ENCODE measurements around the gene FAM120A. TPM values are rescaled to one million over a fixed set of nuclear protein-coding genes. Genes with fewer than 3 reads are reported as not detected.

FAM120A gene
- total RNA-seq, 4 donors from 2014 or later: 56.5 to 82.3 (median 65.7) TPM

GRCh38 chr9:93586290-93587057, 135.0 kb downstream of the FAM120A start:
- Histone ChIP-seq H3K27me3 (no peaks in the 10 kb centered on the region), H3K9me3 (no peaks in the 10 kb centered on the region), H3K36me3 (no peaks in the 10 kb centered on the region), H3K27ac (no peak overlapping the region), H3K4me1 (peaks cover 0 to 62% (median 5%) of the 10 kb centered on the region in 3 donors), H3K4me3 (no peak overlapping the region)
- 91 to 100% methylated on average over 1 to 5 of the region's 13 CpGs for WGBS, 2 donors
- intact Hi-C loops (cut with DNase I): no loop called here
- DNase-seq: no peak
- no peak for TF ChIP-seq CTCF (IDR thresholded peaks at IDR 0.05)
- no peak for TF ChIP-seq POLR2A (IDR thresholded peaks at IDR 0.05)

DNA sequence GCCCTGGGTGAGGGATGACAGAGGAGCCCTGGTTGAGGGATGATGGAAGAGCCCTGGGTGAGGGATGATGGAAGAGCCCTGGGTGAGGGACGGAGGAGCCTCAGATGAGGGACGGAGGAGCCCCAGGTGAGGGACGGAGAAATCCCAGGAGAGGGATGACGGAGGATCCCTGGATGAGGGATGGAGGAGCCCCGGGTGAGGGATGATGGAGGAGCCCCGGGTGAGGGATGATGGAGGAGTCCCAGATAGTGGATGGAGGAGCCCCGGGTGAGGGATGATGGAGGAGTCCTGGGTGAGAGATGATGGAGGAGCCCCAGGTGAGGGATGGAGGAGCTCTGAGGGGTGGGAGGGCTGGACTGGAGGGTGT, 135.8 kb downstream of the FAM120A start:
- intact Hi-C loops (cut with DNase I): no loop called here
- WGBS, 2 donors: 87 to 88% methylated on average over 7 of the region's 7 CpGs
- peaks cover 0 to 62% (median 9%) of the 10 kb centered on the region in 3 donors for H3K4me1 ChIP-seq

GRCh38 chr9:93587651-93588347, 136.3 kb downstream of the FAM120A start:
- Histone ChIP-seq H3K36me3 (no peaks in the 10 kb centered on the region), H3K9me3 (no peaks in the 10 kb centered on the region), H3K27me3 (no peaks in the 10 kb centered on the region), H3K27ac (no peak overlapping the region), H3K4me1 (peaks cover 0 to 63% (median 9%) of the 10 kb centered on the region in 3 donors), H3K4me3 (no peak overlapping the region)
- WGBS, 2 donors: 88 to 98% methylated on average over 4 of the region's 11 CpGs
- TF ChIP-seq CTCF (IDR thresholded peaks at IDR 0.05) (no peak), POLR2A (IDR thresholded peaks at IDR 0.05) (no peak)
- intact Hi-C loops (cut with DNase I): no loop called here
- DNase-seq: no peak

More for the DNA sequence above, 135.8 kb downstream of the FAM120A start:
- no peak overlapping the region for H3K4me3 ChIP-seq
- no peaks in the 10 kb centered on the region for H3K9me3 ChIP-seq
- no peak for DNase-seq
- H3K27ac ChIP-seq: no peak overlapping the region
- TF ChIP-seq CTCF (IDR thresholded peaks at IDR 0.05): no peak
- TF ChIP-seq POLR2A (IDR thresholded peaks at IDR 0.05): no peak
- no peaks in the 10 kb centered on the region for H3K27me3 ChIP-seq
- H3K36me3 ChIP-seq: no peaks in the 10 kb centered on the region

- no peak for TF ChIP-seq CTCF (IDR thresholded peaks at IDR 0.05)
- Histone ChIP-seq H3K4me1 (peaks cover 2 to 67% (median 13%) of the 10 kb centered on the region in 3 donors), H3K9me3 (no peaks in the 10 kb centered on the region), H3K27ac (no peak overlapping the region), H3K27me3 (no peaks in the 10 kb centered on the region), H3K4me3 (no peak overlapping the region), H3K36me3 (no peaks in the 10 kb centered on the region)
- intact Hi-C loops (cut with DNase I): no loop called here
- 68 to 70% methylated on average over 9 to 11 of the region's 12 CpGs for WGBS, 2 donors
- no peak for DNase-seq
These were observed 137.4 kb downstream of the FAM120A start for GRCh38 chr9:93588641-93589609.

All from esophagus squamous epithelium (tissue), 5 donors.